ENCODE measurements around the gene FXYD6. TPM values are rescaled to one million over a fixed set of nuclear protein-coding genes. Genes with fewer than 3 reads are reported as not detected.
"Not testable (repeated sequence)": the region's sequence is repeated elsewhere in the genome, so short reads cannot be mapped to it uniquely, and the experiment has no call there.

Gene FXYD6
- total and polyA plus RNA-seq, 2 donors (not counting 1 experiment from before 2014, with no cell fraction given): not detected

DNA sequence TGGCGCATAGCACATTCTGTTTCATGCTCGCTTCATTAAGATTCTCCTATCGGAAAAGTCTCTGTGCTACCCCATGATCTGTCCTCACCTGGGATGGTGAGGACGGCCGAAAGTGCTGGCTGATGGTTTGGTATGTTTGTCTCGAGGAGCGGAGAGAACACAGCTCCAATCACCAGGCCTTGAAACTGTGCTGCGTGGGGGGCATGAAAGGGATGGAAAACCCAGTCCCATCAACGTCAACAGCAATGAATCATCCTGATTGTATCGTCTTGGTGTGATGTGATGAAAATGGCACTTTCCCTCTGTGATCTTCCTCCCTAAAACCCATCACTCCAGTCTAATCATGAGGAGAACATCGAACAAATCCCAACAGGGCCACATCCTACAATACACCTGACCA, 8.4 kb downstream of the FXYD6 start:
- TF ChIP-seq, protein P1, sequence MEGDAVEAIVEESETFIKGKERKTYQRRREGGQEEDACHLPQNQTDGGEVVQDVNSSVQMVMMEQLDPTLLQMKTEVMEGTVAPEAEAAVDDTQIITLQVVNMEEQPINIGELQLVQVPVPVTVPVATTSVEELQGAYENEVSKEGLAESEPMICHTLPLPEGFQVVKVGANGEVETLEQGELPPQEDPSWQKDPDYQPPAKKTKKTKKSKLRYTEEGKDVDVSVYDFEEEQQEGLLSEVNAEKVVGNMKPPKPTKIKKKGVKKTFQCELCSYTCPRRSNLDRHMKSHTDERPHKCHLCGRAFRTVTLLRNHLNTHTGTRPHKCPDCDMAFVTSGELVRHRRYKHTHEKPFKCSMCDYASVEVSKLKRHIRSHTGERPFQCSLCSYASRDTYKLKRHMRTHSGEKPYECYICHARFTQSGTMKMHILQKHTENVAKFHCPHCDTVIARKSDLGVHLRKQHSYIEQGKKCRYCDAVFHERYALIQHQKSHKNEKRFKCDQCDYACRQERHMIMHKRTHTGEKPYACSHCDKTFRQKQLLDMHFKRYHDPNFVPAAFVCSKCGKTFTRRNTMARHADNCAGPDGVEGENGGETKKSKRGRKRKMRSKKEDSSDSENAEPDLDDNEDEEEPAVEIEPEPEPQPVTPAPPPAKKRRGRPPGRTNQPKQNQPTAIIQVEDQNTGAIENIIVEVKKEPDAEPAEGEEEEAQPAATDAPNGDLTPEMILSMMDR (IDR thresholded peaks at IDR 0.05): no peak
- no peak for TF ChIP-seq EZH2 (IDR thresholded peaks at IDR 0.05; ENCODE audit: borderline replicate concordance, insufficient read depth, low read depth, low read length, poor library complexity, severe bottlenecking)
- intact Hi-C loops (cut with micrococcal nuclease): no loop called here
- no peak overlapping the region for H3K4me3 Mint-ChIP-seq
- H3K4me3 ChIP-seq (ENCODE audit: control extremely low read depth in 1 of 5, extremely low read depth in 1 of 5, insufficient read depth in 1 of 5, low read depth in 2 of 5, low read length in 4 of 5): no peak overlapping the region
- no peak overlapping the region for H3K27ac ChIP-seq (ENCODE audit: low read length in 2 of 2)
- H2AFZ ChIP-seq (ENCODE audit: insufficient read depth, low read depth, low read length, poor library complexity, severe bottlenecking): no peak overlapping the region
- H3K9me3 Mint-ChIP-seq (ENCODE audit: insufficient read depth): no peaks in the 10 kb centered on the region
- H3K27ac Mint-ChIP-seq: no peak overlapping the region
- no peak for DNase-seq
- ChIA-PET POLR2A (no interaction called here), CTCF (interaction anchor here (2.1 kb wide), 1 partner anchor 185 kb away, joined by 5 read pairs; no protein-coding TSS in a partner anchor)
- H3K79me2 ChIP-seq (ENCODE audit: control insufficient read depth, insufficient read depth, low read length): no peaks in the 10 kb centered on the region
- H3K27me3 ChIP-seq (replicated peaks in 1 of 4; ENCODE audit: control extremely low read depth in 1 of 4, control insufficient read depth in 3 of 4, insufficient read depth in 4 of 4, low read length in 3 of 4): peaks cover 0 to 19% (median 2%) of the 10 kb centered on the region in 4 experiments
- no peaks in the 10 kb centered on the region for H3K4me1 ChIP-seq (ENCODE audit: control insufficient read depth in 2 of 2, insufficient read depth in 2 of 2, low read length in 2 of 2)
- WGBS (ENCODE audit: insufficient coverage): 80% methylated on average over 5 of the region's 11 CpGs
- H4K20me1 ChIP-seq (ENCODE audit: control insufficient read depth, insufficient read depth, low read length, poor library complexity, severe bottlenecking): no peaks in the 10 kb centered on the region
- no peak overlapping the region for H3K9ac ChIP-seq (ENCODE audit: low read length)
- peaks cover 0 to 3% (median 0%) of the 10 kb centered on the region in 3 donors for H3K9me3 ChIP-seq (ENCODE audit: control extremely low read depth in 1 of 3, control insufficient read depth in 2 of 3, insufficient read depth in 1 of 3, low read length in 2 of 3)
- no peaks in the 10 kb centered on the region for H3K36me3 ChIP-seq (replicated peaks in 1 of 2; ENCODE audit: control extremely low read depth in 1 of 2, control insufficient read depth in 1 of 2, extremely low read depth in 1 of 2, insufficient read depth in 2 of 2, low read length in 1 of 2)
- no peak for ATAC-seq (ENCODE audit: low read depth)
- peaks cover 27% of the 10 kb centered on the region for H3K27me3 Mint-ChIP-seq
- no peaks in the 10 kb centered on the region for H3K4me1 Mint-ChIP-seq
- H3K4me2 ChIP-seq (replicated peaks; ENCODE audit: low read depth, low read length, poor library complexity, severe bottlenecking): no peak overlapping the region

DNA sequence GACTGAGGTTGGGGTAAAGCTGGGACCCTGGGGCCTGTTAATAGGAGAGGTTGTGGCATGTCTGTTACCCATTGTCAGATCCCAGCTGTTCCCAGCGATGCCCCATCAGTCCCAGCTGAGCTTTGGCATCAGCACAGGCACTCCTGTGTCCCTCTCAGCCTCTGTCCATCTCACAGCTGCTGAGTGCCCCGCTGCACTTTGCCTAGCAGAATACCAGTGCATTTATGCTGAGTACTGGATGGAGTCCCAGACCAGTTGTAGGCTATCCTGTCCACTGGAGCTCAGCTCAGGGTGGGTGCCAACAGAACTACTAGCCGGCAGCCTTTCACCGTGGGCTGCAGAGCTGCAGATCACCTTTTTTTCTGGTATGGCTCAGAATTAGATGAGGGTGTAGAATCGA, 9.9 kb downstream of the FXYD6 start:
- no peaks in the 10 kb centered on the region for H4K20me1 ChIP-seq (ENCODE audit: control insufficient read depth, insufficient read depth, low read length, poor library complexity, severe bottlenecking)
- no peak for ATAC-seq (ENCODE audit: low read depth)
- no peak overlapping the region for H3K4me3 ChIP-seq (ENCODE audit: control extremely low read depth in 1 of 5, extremely low read depth in 1 of 5, insufficient read depth in 1 of 5, low read depth in 2 of 5, low read length in 4 of 5)
- H2AFZ ChIP-seq (ENCODE audit: insufficient read depth, low read depth, low read length, poor library complexity, severe bottlenecking): no peak overlapping the region
- TF ChIP-seq EZH2 (IDR thresholded peaks at IDR 0.05; ENCODE audit: borderline replicate concordance, insufficient read depth, low read depth, low read length, poor library complexity, severe bottlenecking): no peak
- TF ChIP-seq, protein P1 (IDR thresholded peaks at IDR 0.05): no peak
- H3K27me3 ChIP-seq (replicated peaks in 1 of 4; ENCODE audit: control extremely low read depth in 1 of 4, control insufficient read depth in 3 of 4, insufficient read depth in 4 of 4, low read length in 3 of 4): peaks cover 0 to 7% (median 0%) of the 10 kb centered on the region in 4 experiments
- H3K9ac ChIP-seq (ENCODE audit: low read length): no peak overlapping the region
- H3K27ac ChIP-seq (ENCODE audit: low read length in 2 of 2): no peak overlapping the region
- no peaks in the 10 kb centered on the region for H3K4me1 Mint-ChIP-seq
- H3K27ac Mint-ChIP-seq: no peak overlapping the region
- H3K27me3 Mint-ChIP-seq: peaks cover 21% of the 10 kb centered on the region
- H3K9me3 Mint-ChIP-seq (ENCODE audit: insufficient read depth): no peaks in the 10 kb centered on the region
- ChIA-PET POLR2A (no interaction called here), CTCF (interaction anchor here (2.1 kb wide), 1 partner anchor 187 kb away, joined by 5 read pairs; no protein-coding TSS in a partner anchor)
- no peak overlapping the region for H3K4me3 Mint-ChIP-seq
- intact Hi-C loops (cut with micrococcal nuclease): no loop called here
- H3K4me2 ChIP-seq (replicated peaks; ENCODE audit: low read depth, low read length, poor library complexity, severe bottlenecking): no peak overlapping the region
- DNase-seq: no peak
- no peaks in the 10 kb centered on the region for H3K79me2 ChIP-seq (ENCODE audit: control insufficient read depth, insufficient read depth, low read length)
- WGBS (ENCODE audit: insufficient coverage): 90% methylated on average over 3 of the region's 5 CpGs
- H3K36me3 ChIP-seq (replicated peaks in 1 of 2; ENCODE audit: control extremely low read depth in 1 of 2, control insufficient read depth in 1 of 2, extremely low read depth in 1 of 2, insufficient read depth in 2 of 2, low read length in 1 of 2): no peaks in the 10 kb centered on the region
- H3K4me1 ChIP-seq (ENCODE audit: control insufficient read depth in 2 of 2, insufficient read depth in 2 of 2, low read length in 2 of 2): no peaks in the 10 kb centered on the region
- peaks cover 0 to 3% (median 0%) of the 10 kb centered on the region in 3 donors for H3K9me3 ChIP-seq (ENCODE audit: control extremely low read depth in 1 of 3, control insufficient read depth in 2 of 3, insufficient read depth in 1 of 3, low read length in 2 of 3)

DNA sequence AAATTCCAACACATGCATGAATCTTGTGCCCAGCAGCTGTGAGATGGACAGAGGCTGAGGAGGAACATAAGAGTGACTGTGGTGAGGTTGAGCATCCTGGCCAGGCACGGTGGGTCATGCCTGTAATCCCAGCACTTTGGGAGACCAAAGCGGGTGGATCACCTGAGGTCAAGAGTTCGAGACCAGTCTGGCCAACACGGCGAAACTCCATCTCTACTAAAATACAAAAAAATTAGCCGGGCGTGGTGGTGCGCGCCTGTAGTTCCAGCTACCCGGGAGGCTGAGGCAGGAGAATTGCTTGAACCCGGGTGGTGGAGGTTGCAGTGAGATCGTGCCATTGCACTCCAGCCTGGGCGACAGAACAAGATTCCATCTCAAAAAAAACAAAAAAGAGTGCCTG, 10.9 kb downstream of the FXYD6 start:
- ATAC-seq (ENCODE audit: low read depth): not testable (repeated sequence)

More for the DNA sequence above, 10.9 kb downstream of the FXYD6 start:
- CTCF ChIA-PET; H3K9me3 ChIP-seq (ENCODE audit: control extremely low read depth in 1 of 3, control insufficient read depth in 2 of 3, insufficient read depth in 1 of 3, low read length in 2 of 3); H3K4me3 ChIP-seq (ENCODE audit: control extremely low read depth in 1 of 5, extremely low read depth in 1 of 5, insufficient read depth in 1 of 5, low read depth in 2 of 5, low read length in 4 of 5); H2AFZ ChIP-seq (ENCODE audit: insufficient read depth, low read depth, low read length, poor library complexity, severe bottlenecking); POLR2A ChIA-PET; H3K27me3 ChIP-seq (replicated peaks in 1 of 4; ENCODE audit: control extremely low read depth in 1 of 4, control insufficient read depth in 3 of 4, insufficient read depth in 4 of 4, low read length in 3 of 4); H3K4me1 ChIP-seq (ENCODE audit: control insufficient read depth in 2 of 2, insufficient read depth in 2 of 2, low read length in 2 of 2); H3K4me3 Mint-ChIP-seq; H3K4me1 Mint-ChIP-seq; H3K79me2 ChIP-seq (ENCODE audit: control insufficient read depth, insufficient read depth, low read length); H3K4me2 ChIP-seq (replicated peaks; ENCODE audit: low read depth, low read length, poor library complexity, severe bottlenecking); H3K27ac ChIP-seq (ENCODE audit: low read length in 2 of 2); H4K20me1 ChIP-seq (ENCODE audit: control insufficient read depth, insufficient read depth, low read length, poor library complexity, severe bottlenecking); DNase-seq; H3K9me3 Mint-ChIP-seq (ENCODE audit: insufficient read depth); intact Hi-C loops (cut with micrococcal nuclease); H3K36me3 ChIP-seq (replicated peaks in 1 of 2; ENCODE audit: control extremely low read depth in 1 of 2, control insufficient read depth in 1 of 2, extremely low read depth in 1 of 2, insufficient read depth in 2 of 2, low read length in 1 of 2); H3K9ac ChIP-seq (ENCODE audit: low read length); H3K27ac Mint-ChIP-seq: not testable (repeated sequence)
- peaks cover 21% of the 10 kb centered on the region for H3K27me3 Mint-ChIP-seq
- 93% methylated on average over 7 of the region's 13 CpGs for WGBS (ENCODE audit: insufficient coverage)

All from B cell (primary cell).